CD4-positive, alpha-beta memory T cell (primary cell): ENCODE data around the gene SUCLG1. TPM values are rescaled to one million over a fixed set of nuclear protein-coding genes. Genes with fewer than 3 reads are reported as not detected.
"Not testable (repeated sequence)": the region's sequence is repeated elsewhere in the genome, so short reads cannot be mapped to it uniquely, and the experiment has no call there.

Experiments used
- CTCF ChIA-PET: fragments of 350-600 bp; sonication (Branson Sonifier 250); formaldehyde crosslinking; loops from one replicate; lab custom pipeline; 2021; ENCODE audit warnings: inconsistent platforms; ENCODE audit not compliant: partially characterized antibody; lab: Charles Lee
- POLR2A ChIA-PET: fragments of 350-600 bp; sonication (Branson Sonifier 250); formaldehyde crosslinking; loops from one replicate; lab custom pipeline; 2021; ENCODE audit not compliant: partially characterized antibody; lab: Charles Lee
- DNase-seq, 5 donors: peaks; one replicate each; pipeline versions ENCODE4 v3.0.0 to v3.0.0-alpha.2; 2020 to 2022; ENCODE audit warnings: mixed read lengths in 1 of 5
- H3K27ac ChIP-seq: one replicate; pipeline ENCODE4 v1.7.0; 2013; ENCODE audit warnings: low read depth, low read length
- H3K27me3 ChIP-seq: 2 replicates; pipeline ENCODE4 v1.7.0; 2013; ENCODE audit warnings: mild to moderate bottlenecking, low read length, moderate library complexity; ENCODE audit not compliant: insufficient read depth
- H3K36me3 ChIP-seq: 2 replicates; pipeline ENCODE4 v1.7.0; 2013; ENCODE audit warnings: mild to moderate bottlenecking, low read length, moderate library complexity; ENCODE audit not compliant: insufficient read depth
- H3K4me1 ChIP-seq: 2 replicates; pipeline ENCODE4 v1.7.0; 2013; ENCODE audit warnings: mild to moderate bottlenecking, low read length, moderate library complexity; ENCODE audit not compliant: insufficient read depth
- H3K4me3 ChIP-seq, 2 donors: one replicate each; pipeline ENCODE4 v1.7.0; 2013; ENCODE audit warnings: low read length in 2 of 2, mild to moderate bottlenecking in 1 of 2
- H3K9me3 ChIP-seq, 2 donors: one replicate each; pipeline ENCODE4 v1.7.0; 2013; ENCODE audit warnings: low read length in 2 of 2, control low read depth in 1 of 2; ENCODE audit not compliant: control insufficient read depth in 1 of 2
- H3K27ac Mint-ChIP-seq, 7 donors: one replicate each; pipeline ENCODE4 v1.8.0; 2020 to 2021; ENCODE audit warnings: mixed read lengths in 7 of 7, mild to moderate bottlenecking in 6 of 7, inconsistent platforms in 3 of 7, moderate library complexity in 3 of 7
- H3K27me3 Mint-ChIP-seq, 2 donors: one replicate each; pipeline ENCODE4 v1.8.0; 2020 to 2021; ENCODE audit warnings: mixed read lengths in 2 of 2
- H3K36me3 Mint-ChIP-seq, 2 donors: one replicate each; pipeline ENCODE4 v1.8.0; 2020 to 2021; ENCODE audit warnings: mixed read lengths in 2 of 2, inconsistent platforms in 1 of 2, mild to moderate bottlenecking in 1 of 2
- H3K4me1 Mint-ChIP-seq, 4 donors: one replicate each; pipeline ENCODE4 v1.8.0; 2020 to 2021; ENCODE audit warnings: mixed read lengths in 4 of 4, mild to moderate bottlenecking in 1 of 4
- H3K4me3 Mint-ChIP-seq, 8 donors: one replicate each; pipeline ENCODE4 v1.8.0; 2020 to 2021; ENCODE audit warnings: mixed read lengths in 8 of 8, mild to moderate bottlenecking in 7 of 8, moderate library complexity in 6 of 8, inconsistent platforms in 3 of 8
- H3K9me3 Mint-ChIP-seq, 8 donors: one replicate each; pipeline ENCODE4 v1.8.0; 2020 to 2021; ENCODE audit warnings: mixed read lengths in 8 of 8, mild to moderate bottlenecking in 5 of 8, inconsistent platforms in 3 of 8, moderate library complexity in 1 of 8
- intact Hi-C: fragments of 100-400 bp; cut with micrococcal nuclease; formaldehyde crosslinking; loops from one replicate; pipeline ENCODE4 v1.15.1; 2023
- polyA plus RNA-seq, 2 donors: library from polyadenylated mRNA; unstranded; fragments of 300-500 nt; fragmentation: Illumina TruSeq; gene quantifications; one replicate each; pipeline ENCODE4 v1.2.3, GENCODE V29; 2021
- total RNA-seq, 2 experiments: library from RNA; stranded (reverse); gene quantifications; one replicate each; pipeline ENCODE4 v1.2.3, GENCODE V29; 2021

SUCLG1 gene
- total and polyA plus RNA-seq, 4 experiments from 2014 or later: 46.5 to 92.9 (median 65.2) TPM

DNA sequence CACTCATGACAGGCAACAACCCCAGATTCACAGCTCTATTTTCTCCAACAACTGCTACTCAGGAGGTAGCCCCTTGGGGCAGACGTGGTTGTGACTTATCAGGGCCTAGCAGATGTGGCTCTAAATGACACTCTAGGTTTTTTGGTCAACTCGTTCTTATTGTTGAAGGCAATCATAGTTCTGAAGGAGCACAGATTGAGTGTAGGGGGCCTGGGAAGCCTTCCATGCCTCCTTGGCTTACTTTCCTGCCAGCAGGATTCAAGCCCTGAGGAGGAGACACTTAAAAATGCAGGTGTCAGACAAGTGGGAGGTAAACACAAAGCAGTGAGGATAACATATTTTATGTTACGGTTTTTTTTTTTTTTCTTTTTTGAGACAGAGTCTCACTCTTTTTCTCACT is 23.5 kb upstream of the SUCLG1 start:
- ChIA-PET CTCF (interaction anchor here (1.6 kb wide), 1 partner anchor 443 kb away, joined by 5 read pairs; no protein-coding TSS in a partner anchor), POLR2A (no interaction called here)
- Histone ChIP-seq H3K27ac (no peak overlapping the region), H3K9me3 (no peaks in the 10 kb centered on the region), H3K4me3 (no peak overlapping the region), H3K27me3 (no peaks in the 10 kb centered on the region), H3K4me1 (peaks cover 18% of the 10 kb centered on the region), H3K36me3 (no peaks in the 10 kb centered on the region)
- H3K4me3 Mint-ChIP-seq: no peak overlapping the region
- no peak for DNase-seq
- H3K9me3 Mint-ChIP-seq: peaks cover 0 to 4% (median 3%) of the 10 kb centered on the region in 8 donors
- H3K4me1 Mint-ChIP-seq: peaks cover 15 to 19% (median 18%) of the 10 kb centered on the region in 4 donors
- H3K36me3 Mint-ChIP-seq: peaks cover 0 to 1% of the 10 kb centered on the region in 2 donors
- H3K27ac Mint-ChIP-seq: peak overlapping the region in 5 of 7 donors; percentile 56 to 89 (median 84)
- H3K27me3 Mint-ChIP-seq: no peaks in the 10 kb centered on the region
- intact Hi-C loops: no loop called here

DNA sequence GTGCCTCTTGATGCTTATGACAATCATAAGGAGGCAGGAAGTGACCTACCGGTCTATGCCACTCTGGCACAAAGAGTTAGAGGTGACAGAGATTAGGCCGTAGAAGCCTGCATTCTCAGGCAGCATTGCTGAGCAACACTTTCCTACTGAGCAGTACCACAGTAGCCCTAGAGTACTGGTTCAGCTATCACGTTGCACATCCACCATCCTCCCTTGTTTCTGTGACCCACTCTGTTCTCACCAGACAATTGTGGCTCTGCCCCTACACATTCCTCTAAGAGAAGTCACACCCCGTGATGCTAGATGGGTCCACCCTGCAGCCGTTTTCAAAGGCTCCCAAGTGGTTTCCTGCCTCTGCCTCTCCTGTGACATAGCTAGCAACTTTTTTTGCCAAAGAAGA is 22.6 kb upstream of the SUCLG1 start:
- peak overlapping the region in 5 of 8 donors; percentile 18 to 50 (median 38) for H3K4me3 Mint-ChIP-seq
- peaks cover 15 to 19% (median 18%) of the 10 kb centered on the region in 4 donors for H3K4me1 Mint-ChIP-seq
- peaks cover 0 to 13% (median 9%) of the 10 kb centered on the region in 8 donors for H3K9me3 Mint-ChIP-seq
- Histone ChIP-seq H3K27ac (no peak overlapping the region), H3K36me3 (no peaks in the 10 kb centered on the region), H3K27me3 (no peaks in the 10 kb centered on the region), H3K4me1 (peaks cover 18% of the 10 kb centered on the region), H3K9me3 (no peaks in the 10 kb centered on the region), H3K4me3 (no peak overlapping the region)
- no peaks in the 10 kb centered on the region for H3K27me3 Mint-ChIP-seq
- DNase-seq: peak in 4 of 5 donors; percentile 10 to 24 (median 10)
- POLR2A ChIA-PET: interaction anchor here (0.8 kb wide), 1 partner anchor 23 kb away, joined by 3 read pairs; the partner anchor contains the start of gene SUCLG1
- H3K27ac Mint-ChIP-seq: peak overlapping the region; percentile 17 to 92 (median 84)
- CTCF ChIA-PET: interaction anchor here (1.6 kb wide), 1 partner anchor 444 kb away, joined by 5 read pairs; no protein-coding TSS in a partner anchor
- intact Hi-C loops: no loop called here
- peaks cover 0 to 7% of the 10 kb centered on the region in 2 donors for H3K36me3 Mint-ChIP-seq

DNA sequence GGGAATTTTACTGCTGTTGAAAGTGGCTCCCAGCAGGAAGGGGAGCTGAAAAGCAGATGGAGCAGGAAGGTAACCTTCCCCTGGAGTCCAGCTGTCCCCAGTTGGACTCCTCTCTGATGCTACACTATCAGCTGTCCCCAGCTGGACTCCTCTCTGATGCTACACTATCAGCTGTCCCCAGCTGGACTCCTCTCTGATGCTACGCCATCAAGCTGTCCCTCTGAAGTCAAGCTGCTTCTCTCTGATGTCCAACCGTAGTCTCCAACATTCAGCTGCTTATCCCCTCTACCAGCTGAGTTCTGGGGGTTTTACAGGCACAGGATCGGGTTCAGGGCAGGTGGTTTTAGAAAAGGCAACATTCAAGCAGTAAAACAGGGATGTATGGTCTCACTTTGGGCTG is 19.8 kb upstream of the SUCLG1 start:
- Histone ChIP-seq H3K4me1 (peaks cover 18% of the 10 kb centered on the region), H3K27ac (no peak overlapping the region), H3K9me3 (no peaks in the 10 kb centered on the region), H3K36me3 (no peaks in the 10 kb centered on the region), H3K27me3 (no peaks in the 10 kb centered on the region), H3K4me3 (no peak overlapping the region)
- ChIA-PET POLR2A (no interaction called here), CTCF (no interaction called here)
- peaks cover 0 to 24% (median 10%) of the 10 kb centered on the region in 8 donors for H3K9me3 Mint-ChIP-seq
- H3K4me3 Mint-ChIP-seq: no peak overlapping the region
- peaks cover 15 to 19% (median 18%) of the 10 kb centered on the region in 4 donors for H3K4me1 Mint-ChIP-seq
- H3K27ac Mint-ChIP-seq: no peak overlapping the region
- H3K27me3 Mint-ChIP-seq: peaks cover 0 to 3% of the 10 kb centered on the region in 2 donors
- peaks cover 0 to 13% of the 10 kb centered on the region in 2 donors for H3K36me3 Mint-ChIP-seq
- no peak for DNase-seq
- intact Hi-C loops: no loop called here

- DNase-seq: no peak
- Histone ChIP-seq H3K4me3 (no peak overlapping the region), H3K9me3 (no peaks in the 10 kb centered on the region), H3K4me1 (peaks cover 18% of the 10 kb centered on the region), H3K36me3 (no peaks in the 10 kb centered on the region), H3K27me3 (no peaks in the 10 kb centered on the region), H3K27ac (no peak overlapping the region)
- H3K27me3 Mint-ChIP-seq: peaks cover 0 to 3% of the 10 kb centered on the region in 2 donors
- ChIA-PET CTCF (no interaction called here), POLR2A (no interaction called here)
- H3K27ac Mint-ChIP-seq: no peak overlapping the region
- H3K4me3 Mint-ChIP-seq: no peak overlapping the region
- peaks cover 0 to 13% of the 10 kb centered on the region in 2 donors for H3K36me3 Mint-ChIP-seq
- H3K9me3 Mint-ChIP-seq: peaks cover 0 to 24% (median 10%) of the 10 kb centered on the region in 8 donors
- H3K4me1 Mint-ChIP-seq: peaks cover 15 to 19% (median 18%) of the 10 kb centered on the region in 4 donors
- intact Hi-C loops: no loop called here
Observed at GRCh38 chr2:84477886-84478285, 18.8 kb upstream of the SUCLG1 start.

GRCh38 chr2:84474176-84474575 is 15.1 kb upstream of the SUCLG1 start:
- H3K4me3 ChIP-seq: no peak overlapping the region
- no peak overlapping the region for H3K4me3 Mint-ChIP-seq
- H3K4me1 Mint-ChIP-seq: no peaks in the 10 kb centered on the region
- H3K27me3 Mint-ChIP-seq: peaks cover 0 to 3% of the 10 kb centered on the region in 2 donors
- H3K27me3 ChIP-seq: no peaks in the 10 kb centered on the region
- H3K27ac Mint-ChIP-seq: no peak overlapping the region
- DNase-seq: no peak
- H3K36me3 ChIP-seq: no peaks in the 10 kb centered on the region
- CTCF ChIA-PET: no interaction called here
- intact Hi-C loops: no loop called here
- POLR2A ChIA-PET: no interaction called here
- H3K27ac ChIP-seq: no peak overlapping the region
- no peaks in the 10 kb centered on the region for H3K9me3 ChIP-seq
- peaks cover 0 to 13% of the 10 kb centered on the region in 2 donors for H3K36me3 Mint-ChIP-seq
- H3K4me1 ChIP-seq: no peaks in the 10 kb centered on the region
- H3K9me3 Mint-ChIP-seq: peaks cover 0 to 26% (median 12%) of the 10 kb centered on the region in 8 donors

DNA sequence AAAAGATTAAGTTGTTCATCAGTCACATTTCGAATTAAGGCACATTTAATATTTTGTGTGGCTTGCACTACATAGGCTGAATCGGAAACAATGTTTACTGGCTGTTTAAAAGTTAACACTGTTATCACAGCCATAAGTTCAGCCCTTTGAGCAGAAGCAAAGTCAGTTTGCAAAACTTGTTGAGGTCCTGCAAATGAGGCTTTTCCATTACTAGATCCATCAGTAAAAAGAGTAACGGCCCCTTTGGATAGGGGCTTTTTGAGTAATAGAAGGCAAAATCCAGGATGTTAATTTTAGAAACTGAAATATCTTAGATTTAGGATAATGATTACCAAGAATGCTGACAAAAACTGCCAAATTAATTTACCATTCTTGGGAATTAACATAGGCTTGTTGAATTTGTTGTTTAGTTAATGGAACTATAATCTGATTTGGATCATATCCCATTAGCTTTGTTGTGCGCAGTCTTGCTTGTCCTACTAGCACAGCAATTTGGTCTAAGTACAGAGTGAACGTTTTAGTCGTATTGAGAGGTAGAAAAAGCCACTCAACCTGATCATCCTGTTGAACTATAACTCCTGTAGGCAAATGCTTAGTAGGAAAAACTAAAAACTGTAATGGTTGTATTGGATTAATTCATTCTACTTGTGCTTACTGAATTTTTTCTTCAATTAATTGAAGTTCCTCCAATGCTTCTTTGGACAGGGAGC is 13.9 kb upstream of the SUCLG1 start:
- DNase-seq: no peak
- ChIA-PET CTCF (interaction anchor here (0.9 kb wide), 1 partner anchor 452 kb away, joined by 3 read pairs; no protein-coding TSS in a partner anchor), POLR2A (no interaction called here)
- Histone ChIP-seq H3K36me3 (no peaks in the 10 kb centered on the region), H3K4me1 (no peaks in the 10 kb centered on the region), H3K27me3 (no peaks in the 10 kb centered on the region), H3K9me3 (no peaks in the 10 kb centered on the region), H3K4me3 (no peak overlapping the region), H3K27ac (no peak overlapping the region)
- Mint-ChIP-seq H3K4me1 (no peaks in the 10 kb centered on the region), H3K36me3 (peaks cover 0 to 16% of the 10 kb centered on the region in 2 donors), H3K27ac (no peak overlapping the region), H3K4me3 (no peak overlapping the region), H3K27me3 (peaks cover 0 to 3% of the 10 kb centered on the region in 2 donors), H3K9me3 (peaks cover 0 to 25% (median 10%) of the 10 kb centered on the region in 8 donors)
- intact Hi-C loops: no loop called here

- H3K4me1 Mint-ChIP-seq, intact Hi-C loops, H3K27me3 Mint-ChIP-seq, POLR2A ChIA-PET, H3K9me3 ChIP-seq, DNase-seq, H3K4me3 Mint-ChIP-seq, H3K27ac Mint-ChIP-seq, H3K4me1 ChIP-seq, H3K27ac ChIP-seq, H3K36me3 ChIP-seq, H3K27me3 ChIP-seq, H3K4me3 ChIP-seq: not testable (repeated sequence)
- CTCF ChIA-PET: interaction anchor here (0.9 kb wide), 1 partner anchor 453 kb away, joined by 3 read pairs; no protein-coding TSS in a partner anchor
- Mint-ChIP-seq H3K36me3 (peaks cover 0 to 13% of the 10 kb centered on the region in 2 donors), H3K9me3 (peaks cover 0 to 20% (median 9%) of the 10 kb centered on the region in 8 donors)
Observed at GRCh38 chr2:84472423-84472822, 13.3 kb upstream of the SUCLG1 start.
